Measurements from ENCODE around the gene C16orf96.

- TF ChIP-seq CTCF (IDR thresholded peaks at IDR 0.05) (no peak), POLR2A (IDR thresholded peaks at IDR 0.05) (no peak)
Observed at GRCh38 chr16:4536391-4537106, 19.6 kb upstream of the C16orf96 start.
